OCI-LY1 (cell line): ENCODE results near the gene CUX1.

Experiments used
- H2AFZ ChIP-seq: fragments of 200-600 bp; sonication (generic), shearing (Covaris generic); 2 replicates; pipeline ENCODE4 v1.6.0; 2014; ENCODE audit warnings: antibody characterized with exemption, mild to moderate bottlenecking, low read length
- H3F3A ChIP-seq: fragments of 200-600 bp; sonication (generic), shearing (Covaris generic); 2 replicates; pipeline ENCODE4 v1.6.0; 2014; ENCODE audit warnings: mild to moderate bottlenecking, antibody characterized with exemption, low read length, moderate library complexity; ENCODE audit not compliant: insufficient read depth
- H3K27ac ChIP-seq: fragments of 200-600 bp; sonication (generic); 2 replicates; pipeline ENCODE4 v1.5.1; 2014; ENCODE audit warnings: low read length, mixed run types, mild to moderate bottlenecking, low read depth; ENCODE audit not compliant: poor library complexity, severe bottlenecking
- H3K27me3 ChIP-seq: fragments of 200-600 bp; sonication (generic); 2 replicates; pipeline ENCODE4 v1.6.0; 2014; ENCODE audit warnings: antibody characterized with exemption, mild to moderate bottlenecking, low read length, moderate library complexity; ENCODE audit not compliant: insufficient read depth
- H3K36me3 ChIP-seq: fragments of 200-600 bp; sonication (generic); 2 replicates; pipeline ENCODE4 v1.6.1; 2014; ENCODE audit warnings: mild to moderate bottlenecking, antibody characterized with exemption, low read length, moderate library complexity, mixed read lengths; ENCODE audit not compliant: insufficient read depth
- H3K4me1 ChIP-seq: fragments of 200-600 bp; sonication (generic); 2 replicates; pipeline ENCODE4 v1.5.1; 2014; ENCODE audit warnings: mild to moderate bottlenecking, low read length, moderate library complexity; ENCODE audit not compliant: insufficient read depth, severe bottlenecking
- H3K4me2 ChIP-seq: fragments of 200-600 bp; sonication (generic), shearing (Covaris generic); 2 replicates; pipeline ENCODE4 v1.6.1; 2014; ENCODE audit warnings: low read length
- H3K4me3 ChIP-seq: fragments of 200-600 bp; sonication (generic); 2 replicates; pipeline ENCODE4 v1.5.1; 2014; ENCODE audit warnings: low read length, low read depth, mild to moderate bottlenecking, mixed read lengths; ENCODE audit not compliant: poor library complexity, severe bottlenecking
- H3K79me2 ChIP-seq: fragments of 200-600 bp; shearing (Covaris generic); 2 replicates; pipeline ENCODE4 v1.6.1; 2016; ENCODE audit warnings: mixed run types, low read length, mixed read lengths; ENCODE audit not compliant: insufficient read depth
- H3K9ac ChIP-seq: fragments of 200-600 bp; sonication (generic), shearing (Covaris generic); 2 replicates; pipeline ENCODE4 v1.6.1; 2014; ENCODE audit warnings: mild to moderate bottlenecking, low read length, mixed read lengths
- H3K9me2 ChIP-seq: fragments of 200-600 bp; sonication (generic), shearing (Covaris generic); 2 replicates; pipeline ENCODE4 v1.6.1; 2014; ENCODE audit warnings: low read depth, mild to moderate bottlenecking, low read length, mixed read lengths
- H3K9me3 ChIP-seq: fragments of 200-600 bp; shearing (Covaris generic); 2 replicates; pipeline ENCODE4 v1.6.1; 2014; ENCODE audit warnings: low read length, mixed read lengths
- H4K20me1 ChIP-seq: fragments of 200-600 bp; sonication (generic), shearing (Covaris generic); 2 replicates; pipeline ENCODE4 v1.6.0; 2016; ENCODE audit warnings: mild to moderate bottlenecking, low read length; ENCODE audit not compliant: insufficient read depth
- EZH2 ChIP-seq: fragments of 200-600 bp; sonication (generic), shearing (Covaris generic); IDR thresholded peaks from 2 replicates; pipeline ENCODE4 v1.8.0; 2017; ENCODE audit warnings: borderline replicate concordance, mixed run types, mild to moderate bottlenecking, antibody characterized with exemption, low read length, moderate library complexity, mixed read lengths
- TF ChIP-seq, protein P1 (sequence below): fragments of 200-600 bp; sonication (generic), shearing (Covaris generic); IDR thresholded peaks from 2 replicates; pipeline ENCODE4 v1.5.1; 2017; ENCODE audit warnings: mild to moderate bottlenecking, antibody characterized with exemption, low read length, moderate library complexity, mixed read lengths

The CUX1 gene

DNA sequence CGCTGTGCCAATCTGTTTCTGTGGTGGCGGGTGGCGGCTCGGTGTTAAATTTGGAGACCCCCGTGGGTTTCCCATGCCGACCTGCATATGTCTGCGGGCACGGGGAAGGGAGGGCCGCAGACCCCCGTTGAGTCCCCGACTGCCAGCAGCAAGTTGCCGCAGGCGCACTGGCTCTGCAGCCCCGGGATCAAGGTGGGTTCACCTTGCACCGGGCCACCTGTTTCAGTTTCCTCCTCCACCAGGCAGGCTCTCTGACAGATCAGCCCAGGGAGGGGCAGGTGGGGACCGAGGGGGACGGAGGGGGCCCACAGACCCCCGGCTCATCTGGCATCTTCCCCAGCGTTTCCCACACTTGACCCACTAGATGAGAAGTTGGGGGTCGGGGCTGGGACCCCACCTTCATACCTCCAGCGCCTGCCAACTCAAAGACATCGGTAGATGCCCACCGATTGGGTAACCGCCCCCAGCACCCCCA lies 95.9 kb downstream of the CUX1 start:
- Histone ChIP-seq H3K27me3 (no peaks in the 10 kb centered on the region), H4K20me1 (no peaks in the 10 kb centered on the region), H2AFZ (no peak overlapping the region), H3K79me2 (peaks cover 63% of the 10 kb centered on the region), H3K27ac (peak overlapping the region; percentile 4), H3K4me3 (no peak overlapping the region), H3K36me3 (peaks cover 56% of the 10 kb centered on the region), H3F3A (no peaks in the 10 kb centered on the region), H3K9me2 (no peaks in the 10 kb centered on the region), H3K9ac (no peak overlapping the region), H3K9me3 (no peaks in the 10 kb centered on the region), H3K4me1 (peaks cover 44% of the 10 kb centered on the region), H3K4me2 (no peak overlapping the region)
- TF ChIP-seq, protein P1, sequence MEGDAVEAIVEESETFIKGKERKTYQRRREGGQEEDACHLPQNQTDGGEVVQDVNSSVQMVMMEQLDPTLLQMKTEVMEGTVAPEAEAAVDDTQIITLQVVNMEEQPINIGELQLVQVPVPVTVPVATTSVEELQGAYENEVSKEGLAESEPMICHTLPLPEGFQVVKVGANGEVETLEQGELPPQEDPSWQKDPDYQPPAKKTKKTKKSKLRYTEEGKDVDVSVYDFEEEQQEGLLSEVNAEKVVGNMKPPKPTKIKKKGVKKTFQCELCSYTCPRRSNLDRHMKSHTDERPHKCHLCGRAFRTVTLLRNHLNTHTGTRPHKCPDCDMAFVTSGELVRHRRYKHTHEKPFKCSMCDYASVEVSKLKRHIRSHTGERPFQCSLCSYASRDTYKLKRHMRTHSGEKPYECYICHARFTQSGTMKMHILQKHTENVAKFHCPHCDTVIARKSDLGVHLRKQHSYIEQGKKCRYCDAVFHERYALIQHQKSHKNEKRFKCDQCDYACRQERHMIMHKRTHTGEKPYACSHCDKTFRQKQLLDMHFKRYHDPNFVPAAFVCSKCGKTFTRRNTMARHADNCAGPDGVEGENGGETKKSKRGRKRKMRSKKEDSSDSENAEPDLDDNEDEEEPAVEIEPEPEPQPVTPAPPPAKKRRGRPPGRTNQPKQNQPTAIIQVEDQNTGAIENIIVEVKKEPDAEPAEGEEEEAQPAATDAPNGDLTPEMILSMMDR: no peak
- no peak for TF ChIP-seq EZH2

DNA sequence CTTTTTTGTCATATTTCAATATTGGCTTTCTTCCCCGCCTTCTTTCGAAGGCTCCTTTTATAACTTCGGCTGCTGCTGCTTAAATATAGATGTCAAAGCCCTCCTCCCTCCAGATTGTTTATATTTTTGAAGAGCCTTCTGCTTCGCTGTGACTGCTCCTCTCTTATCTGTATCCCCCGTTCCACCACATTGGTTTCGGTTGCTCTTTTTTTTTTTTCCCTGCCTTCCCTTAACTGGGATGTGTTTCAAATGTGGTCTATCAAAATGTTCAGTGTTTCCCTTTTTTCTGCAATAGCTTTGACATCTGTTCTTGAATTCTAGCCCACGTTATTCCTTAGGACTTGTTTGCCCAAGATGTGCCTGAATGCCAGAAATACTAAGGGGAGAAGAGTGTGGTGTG lies 96.4 kb downstream of the CUX1 start:
- Histone ChIP-seq H3K9me3 (no peaks in the 10 kb centered on the region), H3K9ac (no peak overlapping the region), H3K36me3 (peaks cover 62% of the 10 kb centered on the region), H3K4me2 (no peak overlapping the region), H3K4me3 (no peak overlapping the region), H3K27me3 (no peaks in the 10 kb centered on the region), H3K27ac (no peak overlapping the region), H3F3A (no peaks in the 10 kb centered on the region), H4K20me1 (no peaks in the 10 kb centered on the region), H3K4me1 (peaks cover 39% of the 10 kb centered on the region), H2AFZ (no peak overlapping the region), H3K9me2 (no peaks in the 10 kb centered on the region), H3K79me2 (peaks cover 59% of the 10 kb centered on the region)
- TF ChIP-seq, protein P1: no peak
- TF ChIP-seq EZH2: no peak

GRCh38 chr7:101915000-101915399 lies 97.6 kb downstream of the CUX1 start:
- TF ChIP-seq EZH2: no peak
- TF ChIP-seq, protein P1: no peak
- no peaks in the 10 kb centered on the region for H3K9me3 ChIP-seq
- no peak overlapping the region for H3K9ac ChIP-seq
- peaks cover 72% of the 10 kb centered on the region for H3K36me3 ChIP-seq
- H3K4me3 ChIP-seq: no peak overlapping the region
- peaks cover 34% of the 10 kb centered on the region for H3K4me1 ChIP-seq
- no peaks in the 10 kb centered on the region for H3F3A ChIP-seq
- H3K9me2 ChIP-seq: no peaks in the 10 kb centered on the region
- no peak overlapping the region for H3K27ac ChIP-seq
- no peaks in the 10 kb centered on the region for H4K20me1 ChIP-seq
- no peaks in the 10 kb centered on the region for H3K27me3 ChIP-seq
- H2AFZ ChIP-seq: no peak overlapping the region
- H3K79me2 ChIP-seq: peaks cover 55% of the 10 kb centered on the region
- H3K4me2 ChIP-seq: no peak overlapping the region
